ENCODE results near the gene KCNN2.

The KCNN2 gene

GRCh38 chr5:114362977-114363761 is 1.3 kb downstream of the KCNN2 start:
- no peak for DNase-seq

- DNase-seq: no peak
Measured at GRCh38 chr5:114363837-114364236, 2.0 kb downstream of the KCNN2 start.

GRCh38 chr5:114367029-114367428 is 5.2 kb downstream of the KCNN2 start:
- no peak for DNase-seq

- DNase-seq: no peak
Measured at GRCh38 chr5:114369680-114370417, 8.0 kb downstream of the KCNN2 start.

- no peak for DNase-seq
Measured at GRCh38 chr5:114377050-114377844, 15.4 kb downstream of the KCNN2 start.

- no peak for DNase-seq
Measured at GRCh38 chr5:114377946-114378345, 16.1 kb downstream of the KCNN2 start.

DNA sequence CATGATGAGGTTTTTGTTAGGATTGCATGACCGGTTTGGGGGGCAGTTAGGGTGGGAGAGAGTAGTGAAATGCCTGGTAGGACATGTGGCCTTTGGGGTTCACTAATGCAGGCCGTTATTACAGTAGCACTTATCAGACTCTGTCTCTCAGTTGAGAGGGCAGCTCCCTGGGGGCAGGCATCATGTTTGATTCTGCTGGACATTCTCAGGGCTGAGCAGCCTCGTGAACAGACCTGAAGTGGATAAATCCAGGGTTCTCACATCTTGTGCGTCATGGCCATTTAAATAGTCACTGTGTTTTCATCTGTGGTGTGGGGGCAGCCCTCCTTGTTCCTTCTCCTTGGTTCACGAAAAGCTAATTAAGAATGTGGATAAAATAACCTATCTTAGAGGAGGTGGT is 18.9 kb downstream of the KCNN2 start:
- DNase-seq: no peak

DNA sequence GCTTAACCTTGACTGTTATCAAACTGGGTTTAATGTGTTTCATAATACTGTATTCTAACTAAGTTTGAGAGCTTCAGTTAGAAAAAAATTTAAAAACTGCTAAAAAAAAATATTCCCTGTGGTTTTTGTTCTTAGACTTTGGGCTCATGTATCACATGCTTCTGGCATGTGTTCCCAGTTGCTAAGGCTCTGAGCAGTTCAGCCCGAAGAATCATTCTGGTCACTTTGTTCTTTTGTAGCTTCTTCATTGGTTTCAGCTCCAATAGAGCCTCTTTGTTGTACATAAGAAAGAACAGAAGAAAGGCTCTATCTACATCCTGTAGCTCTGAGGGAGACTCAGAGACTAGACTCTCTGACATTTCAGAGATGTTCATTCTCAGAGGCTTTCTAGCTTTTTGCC is 25.6 kb downstream of the KCNN2 start:
- DNase-seq: no peak

GRCh38 chr5:114390431-114390830 is 28.6 kb downstream of the KCNN2 start:
- DNase-seq: no peak

GRCh38 chr5:114391321-114391720 is 29.5 kb downstream of the KCNN2 start:
- DNase-seq: no peak

DNA sequence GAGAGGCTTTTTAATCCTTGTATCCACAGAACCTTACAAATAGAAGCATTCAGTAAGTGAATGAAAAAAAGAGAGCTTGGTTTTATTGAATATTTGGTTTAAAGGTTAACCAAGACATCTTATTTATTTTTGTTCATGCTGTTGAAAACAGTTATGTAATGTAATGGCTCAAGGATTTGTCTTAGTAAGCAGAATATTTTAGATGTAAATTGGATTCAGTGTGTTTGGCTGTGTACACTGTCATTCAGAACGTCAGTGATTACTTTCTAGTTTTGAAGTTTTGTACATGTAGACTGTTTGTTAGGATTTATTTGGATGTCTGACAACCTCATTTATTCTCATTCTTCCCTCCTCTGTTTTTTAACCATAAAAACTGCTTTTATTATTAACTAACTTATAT is 31.3 kb downstream of the KCNN2 start:
- no peak for DNase-seq

DNA sequence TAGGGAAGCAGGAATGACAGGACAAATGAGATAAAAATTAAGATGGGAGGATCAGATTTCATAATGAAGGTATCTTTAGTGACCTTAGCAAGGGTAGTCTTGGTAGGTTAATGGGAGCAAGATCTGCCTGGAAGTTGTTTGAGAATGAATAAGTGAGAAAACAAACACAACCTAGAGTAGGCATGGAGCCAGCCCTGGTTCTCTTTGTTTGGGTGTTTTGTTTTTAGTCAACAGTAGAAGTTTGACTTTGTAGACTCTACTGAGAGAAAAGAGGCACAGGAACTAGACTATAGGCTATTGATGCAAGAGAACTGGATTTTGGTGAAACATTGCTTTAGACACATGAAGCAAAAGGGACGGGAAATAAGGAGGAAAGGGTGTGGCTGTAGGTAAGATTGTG is 40.3 kb downstream of the KCNN2 start:
- DNase-seq: no peak

DNA sequence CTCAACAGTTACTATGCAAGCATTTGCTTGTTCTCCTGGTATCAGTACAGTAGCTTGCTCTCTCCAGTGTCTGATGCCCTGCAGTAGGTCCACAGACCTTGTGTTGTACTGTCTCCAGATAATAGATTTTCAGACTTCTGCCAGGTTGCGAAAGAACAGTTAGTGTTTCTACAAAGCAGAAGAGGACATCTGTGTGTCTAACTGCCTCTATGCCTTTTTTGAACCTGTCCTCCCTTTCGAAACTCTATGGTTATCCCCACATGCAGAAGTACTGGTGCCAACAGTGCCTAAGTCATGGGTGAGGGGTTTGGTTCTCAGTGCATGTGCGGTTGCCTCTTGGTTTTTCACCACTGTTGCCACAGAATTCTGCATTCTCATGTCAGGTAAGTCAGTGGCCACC is 45.9 kb downstream of the KCNN2 start:
- no peak for DNase-seq

- DNase-seq: no peak
Measured at GRCh38 chr5:114408847-114409246, 47.0 kb downstream of the KCNN2 start.

DNA sequence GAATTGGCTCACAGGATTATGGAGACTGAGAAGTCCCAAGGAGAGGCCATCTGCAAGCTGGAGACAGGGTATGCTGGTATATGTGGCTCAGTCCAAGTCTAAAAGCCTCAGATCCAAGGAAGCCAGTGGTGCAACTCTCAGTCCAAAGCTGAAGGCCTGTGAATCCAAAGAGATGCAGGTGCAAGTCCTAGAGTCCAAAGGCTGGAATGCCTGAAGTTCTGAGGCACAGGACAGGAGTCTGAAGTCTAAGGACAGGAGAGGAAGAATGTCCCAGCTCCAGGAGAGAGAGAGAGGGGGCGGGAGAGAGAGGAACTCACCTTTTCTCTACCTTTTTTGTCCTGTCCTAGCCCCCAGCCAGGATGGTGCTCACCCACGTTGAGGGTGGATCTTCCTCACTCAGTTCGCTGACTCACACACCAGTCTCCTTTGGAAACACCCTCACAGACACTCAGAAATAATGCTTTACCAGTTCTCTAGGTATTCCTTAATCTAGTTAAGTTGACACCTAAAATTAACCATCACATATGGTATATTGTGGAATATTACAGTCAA is 49.6 kb downstream of the KCNN2 start:
- no peak for DNase-seq

DNA sequence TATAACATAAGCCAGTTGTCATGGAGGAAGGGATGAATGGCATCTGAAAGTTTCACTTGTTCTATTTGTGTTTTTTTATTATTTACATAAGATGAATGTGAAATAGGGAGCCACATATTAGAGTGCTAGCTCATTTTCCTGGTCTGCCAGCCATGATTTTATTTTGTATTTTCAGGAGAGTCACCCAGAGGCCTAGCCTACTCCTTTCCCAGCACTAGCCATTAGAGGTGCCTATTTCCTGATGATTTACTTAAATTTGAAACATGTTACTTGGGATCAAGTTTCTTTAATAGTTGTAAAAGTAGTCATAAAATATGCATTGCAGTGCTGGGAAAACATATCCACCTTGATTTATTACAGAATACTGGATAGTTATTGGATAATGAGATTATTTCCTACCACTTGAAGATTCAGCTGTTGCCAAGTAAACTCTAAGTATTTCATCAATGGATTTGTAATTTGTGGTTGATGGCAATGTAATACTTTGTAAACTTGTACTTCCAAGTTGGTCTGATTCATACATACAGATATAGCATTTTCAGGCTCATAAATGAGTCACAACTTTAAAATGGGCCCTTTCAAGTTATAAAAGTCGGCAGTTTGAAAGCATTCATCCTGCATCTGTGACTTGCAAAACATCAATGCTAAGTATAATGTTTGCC is 50.8 kb downstream of the KCNN2 start:
- no peak for DNase-seq

DNA sequence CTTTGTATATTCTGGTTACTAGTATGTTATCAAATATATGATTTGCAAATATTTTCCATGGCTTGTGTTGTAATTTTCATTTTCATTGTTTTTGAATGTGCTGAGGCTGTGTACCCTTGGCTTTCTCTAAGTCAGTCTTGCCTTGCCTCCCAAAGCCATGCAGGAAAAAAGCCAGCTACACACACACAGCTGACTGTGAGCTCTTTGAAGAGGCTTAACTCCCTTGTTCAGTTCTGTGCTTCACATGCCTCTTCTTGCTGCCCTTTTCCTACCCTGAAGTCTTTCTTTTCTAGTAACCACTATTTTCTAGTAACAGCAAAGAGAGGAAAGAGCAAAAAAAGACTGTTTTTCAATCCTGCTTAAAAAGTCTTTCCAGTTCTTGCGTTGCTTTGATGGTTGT is 53.9 kb downstream of the KCNN2 start:
- DNase-seq: no peak

- DNase-seq: no peak
Measured at GRCh38 chr5:114416254-114416653, 54.4 kb downstream of the KCNN2 start.

DNA sequence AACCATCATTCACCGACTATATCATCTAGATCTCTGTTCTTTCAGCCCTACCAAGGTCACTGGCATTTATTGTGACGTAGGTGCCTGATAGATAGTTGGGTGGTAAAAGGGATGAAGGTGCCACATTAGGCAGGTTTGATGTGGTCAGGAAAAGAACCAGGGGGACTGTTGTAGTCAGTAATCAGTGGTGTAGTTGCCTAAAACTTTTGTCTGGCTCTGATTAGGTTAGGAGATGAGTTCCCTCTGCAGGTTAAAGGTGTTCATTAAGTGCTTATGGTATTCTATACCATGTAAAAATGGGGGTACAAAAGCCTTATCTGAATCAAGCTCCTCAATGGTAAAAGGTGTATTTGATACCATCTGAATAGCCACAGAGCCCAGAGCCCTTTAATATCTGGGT is 55.6 kb downstream of the KCNN2 start:
- DNase-seq: no peak

- DNase-seq: no peak
Measured at GRCh38 chr5:114418176-114419066, 56.6 kb downstream of the KCNN2 start.

- DNase-seq: no peak
Measured at GRCh38 chr5:114419067-114419388, 57.2 kb downstream of the KCNN2 start.

GRCh38 chr5:114419959-114420358 is 58.1 kb downstream of the KCNN2 start:
- DNase-seq: no peak
